OCI-LY1 (cell line): ENCODE results near the gene ARFGEF3.

Experiments used
- CTCF ChIP-seq: fragments of 200-600 bp; sonication (generic), shearing (Covaris generic); IDR thresholded peaks from 2 replicates; pipeline ENCODE4 v1.5.1; 2017; ENCODE audit warnings: mild to moderate bottlenecking, antibody characterized with exemption, low read length, moderate library complexity, mixed read lengths
- EZH2 ChIP-seq: fragments of 200-600 bp; sonication (generic), shearing (Covaris generic); IDR thresholded peaks from 2 replicates; pipeline ENCODE4 v1.8.0; 2017; ENCODE audit warnings: borderline replicate concordance, mixed run types, mild to moderate bottlenecking, antibody characterized with exemption, low read length, moderate library complexity, mixed read lengths

GRCh38 chr6:138334963-138335362 lies 173.2 kb downstream of the ARFGEF3 start:
- TF ChIP-seq CTCF (no peak), EZH2 (no peak)
